HEK293 (cell line): ENCODE data around the gene IL1A.

Experiments used
- CTCF ChIA-PET: fragments of 350-600 bp; formaldehyde crosslinking; extraction: SDS; loops from one replicate; lab custom pipeline; 2021; ENCODE audit warnings: antibody characterized with exemption; lab: Yijun Ruan, JAX
- POLR2A ChIA-PET: fragments of 300-600 bp; formaldehyde crosslinking; extraction: SDS; loops from one replicate; lab custom pipeline; 2020; ENCODE audit warnings: antibody characterized with exemption, inconsistent platforms; lab: Yijun Ruan, JAX
- H3K27ac ChIP-seq: fragments of 200-500 bp; sonication (Bioruptor generic); 2 replicates; pipeline ENCODE4 v1.5.1; 2014; ENCODE audit warnings: low read depth, low read length, control low read depth, inconsistent platforms; ENCODE audit errors: extremely low read depth
- H3K36me3 ChIP-seq, 2 experiments: fragments of 200-500 bp in 1 of 2; sonication (Bioruptor generic) in 1 of 2; 1 replicate in 1 of 2; 2 replicates in 1 of 2; pipeline ENCODE4 v1.5.1; 2014 to 2017; ENCODE audit warnings: inconsistent platforms in 2 of 2, low read length in 2 of 2; ENCODE audit not compliant: control insufficient read depth in 2 of 2, insufficient read depth in 1 of 2
- H3K4me1 ChIP-seq: fragments of 200-500 bp; sonication (Bioruptor generic); 2 replicates; pipeline ENCODE4 v1.5.1; 2014; ENCODE audit warnings: mild to moderate bottlenecking, low read length, inconsistent platforms; ENCODE audit not compliant: control insufficient read depth, insufficient read depth
- H3K4me3 ChIP-seq: 2 replicates; pipeline ENCODE4 v1.5.1; 2011; ENCODE audit warnings: low read depth, mild to moderate bottlenecking, control low read depth, low read length, moderate library complexity
- H3K9me3 ChIP-seq: fragments of 200-500 bp; sonication (Bioruptor generic); 2 replicates; pipeline ENCODE4 v1.5.1; 2014; ENCODE audit warnings: low read depth, low read length, inconsistent platforms; ENCODE audit not compliant: control insufficient read depth, insufficient read depth
- GLI2 ChIP-seq: fragments of 450-650 bp; formaldehyde crosslinking; IDR thresholded peaks from 2 replicates; pipeline ENCODE4; 2017; ENCODE audit warnings: missing biosample characterization, missing genetic modification characterization, low read depth, borderline replicate concordance
- HIC1 ChIP-seq: fragments of 450-650 bp; formaldehyde crosslinking; IDR thresholded peaks from 2 replicates; pipeline ENCODE4 v1.5.1; 2016; ENCODE audit warnings: missing biosample characterization, missing genetic modification characterization
- KLF1 ChIP-seq: fragments of 450-650 bp; formaldehyde crosslinking; IDR thresholded peaks from 2 replicates; pipeline ENCODE4 v1.5.1; 2016; ENCODE audit warnings: missing biosample characterization, missing genetic modification characterization
- OSR2 ChIP-seq: fragments of 450-650 bp; formaldehyde crosslinking; IDR thresholded peaks from 2 replicates; pipeline ENCODE4 v1.5.1; 2016; ENCODE audit warnings: missing biosample characterization, missing genetic modification characterization
- SP2 ChIP-seq: fragments of 450-650 bp; formaldehyde crosslinking; IDR thresholded peaks from 2 replicates; pipeline ENCODE4 v1.5.1; 2016; ENCODE audit warnings: missing biosample characterization, missing genetic modification characterization
- TCF7L2 ChIP-seq: IDR thresholded peaks from 2 replicates; pipeline ENCODE4 v1.6.1; 2011; ENCODE audit warnings: low read depth, mild to moderate bottlenecking, inconsistent platforms, low read length, moderate library complexity, borderline replicate concordance
- ZBTB26 ChIP-seq: fragments of 450-650 bp; formaldehyde crosslinking; optimal IDR thresholded peaks from 2 replicates; pipeline ENCODE3; 2016; ENCODE audit warnings: missing biosample characterization, mild to moderate bottlenecking, missing genetic modification characterization
- ZFP3 ChIP-seq: fragments of 450-650 bp; formaldehyde crosslinking; IDR thresholded peaks from 2 replicates; pipeline ENCODE4 v1.5.1; 2016; ENCODE audit warnings: low read depth, missing biosample characterization, missing genetic modification characterization
- ZNF133 ChIP-seq: fragments of 450-650 bp; formaldehyde crosslinking; IDR thresholded peaks from 2 replicates; pipeline ENCODE4 v1.5.1; 2016; ENCODE audit warnings: missing biosample characterization, missing genetic modification characterization
- ZNF174 ChIP-seq: fragments of 450-650 bp; formaldehyde crosslinking; IDR thresholded peaks from 2 replicates; pipeline ENCODE4 v1.5.0; 2017; ENCODE audit warnings: missing biosample characterization, mild to moderate bottlenecking, missing genetic modification characterization
- ZNF202 ChIP-seq: fragments of 450-650 bp; formaldehyde crosslinking; IDR thresholded peaks from 2 replicates; pipeline ENCODE4 v1.5.1; 2016; ENCODE audit warnings: missing biosample characterization, missing genetic modification characterization, borderline replicate concordance
- ZNF335 ChIP-seq: fragments of 450-650 bp; formaldehyde crosslinking; conservative IDR thresholded peaks from 2 replicates; pipeline ENCODE4 v1.5.1; 2016; ENCODE audit warnings: missing biosample characterization, missing genetic modification characterization
- ZNF366 ChIP-seq: fragments of 450-650 bp; formaldehyde crosslinking; conservative IDR thresholded peaks from 2 replicates; pipeline ENCODE4 v1.5.1; 2016; ENCODE audit warnings: missing biosample characterization, missing genetic modification characterization
- ZNF529 ChIP-seq: fragments of 450-650 bp; formaldehyde crosslinking; IDR thresholded peaks from 2 replicates; pipeline ENCODE4 v1.5.1; 2017; ENCODE audit warnings: missing genetic modification characterization, missing biosample characterization; ENCODE audit not compliant: insufficient replicate concordance
- ZNF548 ChIP-seq: fragments of 450-650 bp; formaldehyde crosslinking; IDR thresholded peaks from 2 replicates; pipeline ENCODE4 v1.5.1; 2016; ENCODE audit warnings: missing biosample characterization, missing genetic modification characterization
- ZNF701 ChIP-seq: fragments of 450-650 bp; formaldehyde crosslinking; IDR thresholded peaks from 2 replicates; pipeline ENCODE4 v1.5.1; 2016; ENCODE audit warnings: missing biosample characterization, missing genetic modification characterization
- ZNF837 ChIP-seq: fragments of 450-650 bp; formaldehyde crosslinking; IDR thresholded peaks from 2 replicates; pipeline ENCODE4 v1.5.1; 2016; ENCODE audit warnings: missing biosample characterization, missing genetic modification characterization
- TF ChIP-seq, protein P1 (sequence below): fragments of 450-650 bp; formaldehyde crosslinking; IDR thresholded peaks from 2 replicates; pipeline ENCODE4 v1.5.1; 2017; ENCODE audit warnings: missing biosample characterization, missing genetic modification characterization
- TF ChIP-seq, protein P2 (sequence below): fragments of 450-650 bp; formaldehyde crosslinking; IDR thresholded peaks from 2 replicates; pipeline ENCODE4 v1.5.1; 2016; ENCODE audit warnings: missing biosample characterization, missing genetic modification characterization
- TF ChIP-seq, protein P3 (sequence below): fragments of 450-650 bp; formaldehyde crosslinking; IDR thresholded peaks from 2 replicates; pipeline ENCODE4 v1.5.1; 2017; ENCODE audit warnings: missing biosample characterization, missing genetic modification characterization

The IL1A gene

GRCh38 chr2:112787729-112788393 is 3.6 kb upstream of the IL1A start (continued):
- TF ChIP-seq, protein P1, sequence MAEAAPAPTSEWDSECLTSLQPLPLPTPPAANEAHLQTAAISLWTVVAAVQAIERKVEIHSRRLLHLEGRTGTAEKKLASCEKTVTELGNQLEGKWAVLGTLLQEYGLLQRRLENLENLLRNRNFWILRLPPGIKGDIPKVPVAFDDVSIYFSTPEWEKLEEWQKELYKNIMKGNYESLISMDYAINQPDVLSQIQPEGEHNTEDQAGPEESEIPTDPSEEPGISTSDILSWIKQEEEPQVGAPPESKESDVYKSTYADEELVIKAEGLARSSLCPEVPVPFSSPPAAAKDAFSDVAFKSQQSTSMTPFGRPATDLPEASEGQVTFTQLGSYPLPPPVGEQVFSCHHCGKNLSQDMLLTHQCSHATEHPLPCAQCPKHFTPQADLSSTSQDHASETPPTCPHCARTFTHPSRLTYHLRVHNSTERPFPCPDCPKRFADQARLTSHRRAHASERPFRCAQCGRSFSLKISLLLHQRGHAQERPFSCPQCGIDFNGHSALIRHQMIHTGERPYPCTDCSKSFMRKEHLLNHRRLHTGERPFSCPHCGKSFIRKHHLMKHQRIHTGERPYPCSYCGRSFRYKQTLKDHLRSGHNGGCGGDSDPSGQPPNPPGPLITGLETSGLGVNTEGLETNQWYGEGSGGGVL (tag by site-specific recombination): no peak
- TF ChIP-seq ZNF133: no peak

- CTCF ChIA-PET: interaction anchor here (0.7 kb wide), 1 partner anchor 37 kb away, joined by 3 read pairs; no protein-coding TSS in a partner anchor
- POLR2A ChIA-PET: no interaction called here
- Histone ChIP-seq H3K27ac (no peak overlapping the region), H3K9me3 (no peaks in the 10 kb centered on the region), H3K4me1 (no peaks in the 10 kb centered on the region), H3K36me3 (no peaks in the 10 kb centered on the region), H3K4me3 (no peak overlapping the region)
- TF ChIP-seq SP2 (no peak), KLF1 (tag by site-specific recombination) (no peak), ZNF701 (tag by site-specific recombination) (no peak), ZNF529 (no peak), GLI2 (no peak), TCF7L2 (no peak), ZNF366 (tag by site-specific recombination) (no peak), OSR2 (tag by site-specific recombination) (no peak), ZFP3 (tag by site-specific recombination) (no peak), ZNF837 (tag by site-specific recombination) (no peak), ZNF174 (tag by site-specific recombination) (no peak), ZBTB26 (tag by site-specific recombination) (no peak), ZNF202 (tag by site-specific recombination) (no peak), HIC1 (no peak)
- TF ChIP-seq, protein P2, sequence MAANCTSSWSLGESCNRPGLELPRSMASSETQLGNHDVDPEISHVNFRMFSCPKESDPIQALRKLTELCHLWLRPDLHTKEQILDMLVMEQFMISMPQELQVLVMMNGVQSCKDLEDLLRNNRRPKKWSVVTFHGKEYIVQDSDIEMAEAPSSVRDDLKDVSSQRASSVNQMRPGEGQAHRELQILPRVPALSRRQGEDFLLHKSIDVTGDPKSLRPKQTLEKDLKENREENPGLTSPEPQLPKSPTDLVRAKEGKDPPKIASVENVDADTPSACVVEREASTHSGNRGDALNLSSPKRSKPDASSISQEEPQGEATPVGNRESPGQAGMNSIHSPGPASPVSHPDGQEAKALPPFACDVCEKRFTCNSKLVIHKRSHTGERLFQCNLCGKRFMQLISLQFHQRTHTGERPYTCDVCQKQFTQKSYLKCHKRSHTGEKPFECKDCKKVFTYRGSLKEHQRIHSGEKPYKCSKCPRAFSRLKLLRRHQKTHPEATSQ: no peak
Observed at GRCh38 chr2:112787294-112787693, 3.0 kb upstream of the IL1A start.

GRCh38 chr2:112783187-112783714 is 1.0 kb downstream of the IL1A start:
- POLR2A ChIA-PET: no interaction called here
- Histone ChIP-seq H3K9me3 (no peaks in the 10 kb centered on the region), H3K4me3 (no peak overlapping the region), H3K36me3 (no peaks in the 10 kb centered on the region), H3K27ac (no peak overlapping the region), H3K4me1 (no peaks in the 10 kb centered on the region)
- CTCF ChIA-PET: interaction anchor here (0.8 kb wide), 1 partner anchor 8 kb away, joined by 3 read pairs; no protein-coding TSS in a partner anchor
- TF ChIP-seq ZNF335 (0 out of 2 replicates have a peak, but pooled peaks have one; percentile 18), KLF1 (tag by site-specific recombination) (no peak), ZNF548 (tag by site-specific recombination) (no peak)
- TF ChIP-seq, protein P3, sequence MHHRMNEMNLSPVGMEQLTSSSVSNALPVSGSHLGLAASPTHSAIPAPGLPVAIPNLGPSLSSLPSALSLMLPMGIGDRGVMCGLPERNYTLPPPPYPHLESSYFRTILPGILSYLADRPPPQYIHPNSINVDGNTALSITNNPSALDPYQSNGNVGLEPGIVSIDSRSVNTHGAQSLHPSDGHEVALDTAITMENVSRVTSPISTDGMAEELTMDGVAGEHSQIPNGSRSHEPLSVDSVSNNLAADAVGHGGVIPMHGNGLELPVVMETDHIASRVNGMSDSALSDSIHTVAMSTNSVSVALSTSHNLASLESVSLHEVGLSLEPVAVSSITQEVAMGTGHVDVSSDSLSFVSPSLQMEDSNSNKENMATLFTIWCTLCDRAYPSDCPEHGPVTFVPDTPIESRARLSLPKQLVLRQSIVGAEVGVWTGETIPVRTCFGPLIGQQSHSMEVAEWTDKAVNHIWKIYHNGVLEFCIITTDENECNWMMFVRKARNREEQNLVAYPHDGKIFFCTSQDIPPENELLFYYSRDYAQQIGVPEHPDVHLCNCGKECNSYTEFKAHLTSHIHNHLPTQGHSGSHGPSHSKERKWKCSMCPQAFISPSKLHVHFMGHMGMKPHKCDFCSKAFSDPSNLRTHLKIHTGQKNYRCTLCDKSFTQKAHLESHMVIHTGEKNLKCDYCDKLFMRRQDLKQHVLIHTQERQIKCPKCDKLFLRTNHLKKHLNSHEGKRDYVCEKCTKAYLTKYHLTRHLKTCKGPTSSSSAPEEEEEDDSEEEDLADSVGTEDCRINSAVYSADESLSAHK (tag by site-specific recombination): peak; percentile 60; the same call in 1 of the 2 replicates
